HG03108 (cell line): ENCODE results near the gene SPINDOC.
"Not testable (repeated sequence)": the region's sequence is repeated elsewhere in the genome, so short reads cannot be mapped to it uniquely, and the experiment has no call there.

Source experiments
- ATAC-seq: cut with Tn5 transposase; IDR thresholded peaks from one replicate; pipeline ENCODE4 v1.9.1; 2021; ENCODE audit warnings: moderate library complexity; ENCODE audit not compliant: unreplicated experiment

The SPINDOC gene

GRCh38 chr11:63850920-63851319 lies 37.7 kb downstream of the SPINDOC start:
- ATAC-seq, result no peak

- ATAC-seq, result no peak
Observed at GRCh38 chr11:63851364-63851763, 38.1 kb downstream of the SPINDOC start.

GRCh38 chr11:63853476-63853875 lies 40.2 kb downstream of the SPINDOC start:
- ATAC-seq, result no peak

GRCh38 chr11:63854696-63855095 lies 41.4 kb downstream of the SPINDOC start:
- no peak for ATAC-seq

GRCh38 chr11:63855975-63856374 lies 42.7 kb downstream of the SPINDOC start:
- ATAC-seq, result no peak

- no peak for ATAC-seq
Observed at GRCh38 chr11:63858628-63859550, 45.6 kb downstream of the SPINDOC start.

GRCh38 chr11:63862923-63863322 lies 49.7 kb downstream of the SPINDOC start:
- ATAC-seq, result no peak

GRCh38 chr11:63863620-63864019 lies 50.4 kb downstream of the SPINDOC start:
- not testable (repeated sequence) for ATAC-seq

GRCh38 chr11:63866211-63866610 lies 53.0 kb downstream of the SPINDOC start:
- ATAC-seq, result peak; percentile 64

- ATAC-seq, result no peak
Observed at GRCh38 chr11:63867511-63867910, 54.3 kb downstream of the SPINDOC start.

- no peak for ATAC-seq
Observed at GRCh38 chr11:63868399-63869064, 55.3 kb downstream of the SPINDOC start.

GRCh38 chr11:63869171-63869591 lies 55.9 kb downstream of the SPINDOC start:
- no peak for ATAC-seq

GRCh38 chr11:63869683-63870082 lies 56.4 kb downstream of the SPINDOC start:
- ATAC-seq, result no peak

- ATAC-seq, result no peak
Observed at GRCh38 chr11:63870351-63871140, 57.3 kb downstream of the SPINDOC start.

GRCh38 chr11:63871962-63872799 lies 58.9 kb downstream of the SPINDOC start:
- peak; percentile 93 for ATAC-seq

- no peak for ATAC-seq
Observed at GRCh38 chr11:63872800-63873197, 59.5 kb downstream of the SPINDOC start.

GRCh38 chr11:63873311-63873710 lies 60.1 kb downstream of the SPINDOC start:
- no peak for ATAC-seq

- no peak for ATAC-seq
Observed at GRCh38 chr11:63874511-63874910, 61.3 kb downstream of the SPINDOC start.

GRCh38 chr11:63875506-63876065 lies 62.3 kb downstream of the SPINDOC start:
- ATAC-seq, result no peak

- no peak for ATAC-seq
Observed at GRCh38 chr11:63876616-63877015, 63.4 kb downstream of the SPINDOC start.
